Panc1 (cell line): ENCODE data around the gene GALNT14.

ENCODE experiments used
- CTCF ChIP-seq: fragments of 450-650 bp; IDR thresholded peaks from 2 replicates; pipeline ENCODE4 v1.5.1; 2017; ENCODE audit warnings: mild to moderate bottlenecking
- REST ChIP-seq, 2 experiments: IDR thresholded peaks; 2 replicates each; pipeline ENCODE4 v1.6.1; 2011 to 2012; ENCODE audit warnings: low read depth in 2 of 2, control low read depth in 1 of 2, low read length in 1 of 2, mild to moderate bottlenecking in 1 of 2, moderate library complexity in 1 of 2; ENCODE audit not compliant: insufficient read depth in 1 of 2

GRCh38 chr2:30872797-30873196, 265.4 kb downstream of the GALNT14 start:
- no peak for TF ChIP-seq REST (IDR thresholded peaks at IDR 0.05; ENCODE audit: insufficient read depth in 1 of 2, low read depth in 2 of 2, low read length in 1 of 2)
- no peak for TF ChIP-seq CTCF
